Natural killer cell treated with Interleukin-12 subunit alpha and Interleukin-12 subunit beta and Interleukin-15 and Interleukin-18, amount 100 ng/mL, for 72 hours (primary cell): Measurements from ENCODE around the gene C1orf210. TPM values are rescaled to one million over a fixed set of nuclear protein-coding genes. Genes with fewer than 3 reads are reported as not detected.

Experiments
- ATAC-seq, 2 donors: fragments of 150-1000 bp; cut with Tn5 transposase in 1 of 2; sonication (Bioruptor Pico), chemical (Tn5 transposase) in 1 of 2; 2 replicates each; pipeline ENCODE4 v1.10.0; 2021
- DNase-seq: peaks from one replicate; pipeline ENCODE4 v3.0.0; 2022; ENCODE audit warnings: low spot score
- H3K27ac Mint-ChIP-seq, 2 donors: 1 replicate in 1 of 2; 2 replicates in 1 of 2; pipeline ENCODE4 v1.8.0; 2022; ENCODE audit warnings: mixed read lengths in 2 of 2, mild to moderate bottlenecking in 1 of 2, moderate library complexity in 1 of 2
- H3K27me3 Mint-ChIP-seq, 2 donors: 1 replicate in 1 of 2; 2 replicates in 1 of 2; pipeline ENCODE4 v1.8.0; 2022; ENCODE audit warnings: mixed read lengths in 2 of 2
- H3K36me3 Mint-ChIP-seq: one replicate; pipeline ENCODE4 v1.8.0; 2022; ENCODE audit warnings: mixed read lengths
- H3K4me1 Mint-ChIP-seq, 2 donors: 1 replicate in 1 of 2; 2 replicates in 1 of 2; pipeline ENCODE4 v1.8.0; 2022; ENCODE audit warnings: low read depth in 2 of 2, mixed read lengths in 2 of 2, mild to moderate bottlenecking in 1 of 2
- H3K4me3 Mint-ChIP-seq: one replicate; pipeline ENCODE4 v1.8.0; 2022; ENCODE audit warnings: mixed read lengths
- H3K9me3 Mint-ChIP-seq: 2 replicates; pipeline ENCODE4 v1.8.0; 2022; ENCODE audit warnings: mixed read lengths
- total RNA-seq, 2 donors: library from RNA; stranded (reverse); gene quantifications; one replicate each; pipeline ENCODE4 v1.2.3, GENCODE V29; 2022

The C1orf210 gene
- total RNA-seq, 2 donors from 2014 or later: not detected

DNA sequence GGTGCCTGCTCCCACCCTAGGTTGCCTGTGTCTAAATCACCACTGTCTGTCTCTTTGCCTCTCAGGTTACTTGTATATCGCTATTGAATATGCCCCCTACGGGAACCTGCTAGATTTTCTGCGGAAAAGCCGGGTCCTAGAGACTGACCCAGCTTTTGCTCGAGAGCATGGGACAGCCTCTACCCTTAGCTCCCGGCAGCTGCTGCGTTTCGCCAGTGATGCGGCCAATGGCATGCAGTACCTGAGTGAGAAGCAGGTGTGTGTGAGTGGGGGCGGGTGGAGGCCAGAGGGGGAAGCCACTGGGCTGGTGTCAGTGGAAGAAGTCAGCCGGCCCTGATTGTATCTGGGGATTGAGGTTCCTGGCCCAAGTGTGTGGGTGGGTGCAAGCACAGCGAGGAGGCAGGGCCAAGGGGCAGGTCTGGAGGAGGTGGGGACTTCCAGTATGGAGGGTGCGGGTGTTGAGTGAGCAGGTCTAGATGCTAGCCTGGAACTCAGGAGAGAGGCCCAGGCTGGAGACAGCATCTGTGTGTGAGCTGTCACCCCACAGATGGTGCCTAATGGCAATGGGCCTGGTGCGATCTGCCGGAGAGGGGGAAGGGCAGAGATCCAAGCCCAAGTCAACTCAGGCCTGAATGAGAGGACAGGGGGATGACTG lies 32.6 kb upstream of the C1orf210 start:
- no peaks in the 10 kb centered on the region for H3K36me3 Mint-ChIP-seq
- H3K9me3 Mint-ChIP-seq: no peaks in the 10 kb centered on the region
- ATAC-seq: no peak
- peaks cover 0 to 8% of the 10 kb centered on the region in 2 donors for H3K4me1 Mint-ChIP-seq
- DNase-seq: no peak
- H3K4me3 Mint-ChIP-seq: no peak overlapping the region
- H3K27ac Mint-ChIP-seq: no peak overlapping the region
- no peaks in the 10 kb centered on the region for H3K27me3 Mint-ChIP-seq

DNA sequence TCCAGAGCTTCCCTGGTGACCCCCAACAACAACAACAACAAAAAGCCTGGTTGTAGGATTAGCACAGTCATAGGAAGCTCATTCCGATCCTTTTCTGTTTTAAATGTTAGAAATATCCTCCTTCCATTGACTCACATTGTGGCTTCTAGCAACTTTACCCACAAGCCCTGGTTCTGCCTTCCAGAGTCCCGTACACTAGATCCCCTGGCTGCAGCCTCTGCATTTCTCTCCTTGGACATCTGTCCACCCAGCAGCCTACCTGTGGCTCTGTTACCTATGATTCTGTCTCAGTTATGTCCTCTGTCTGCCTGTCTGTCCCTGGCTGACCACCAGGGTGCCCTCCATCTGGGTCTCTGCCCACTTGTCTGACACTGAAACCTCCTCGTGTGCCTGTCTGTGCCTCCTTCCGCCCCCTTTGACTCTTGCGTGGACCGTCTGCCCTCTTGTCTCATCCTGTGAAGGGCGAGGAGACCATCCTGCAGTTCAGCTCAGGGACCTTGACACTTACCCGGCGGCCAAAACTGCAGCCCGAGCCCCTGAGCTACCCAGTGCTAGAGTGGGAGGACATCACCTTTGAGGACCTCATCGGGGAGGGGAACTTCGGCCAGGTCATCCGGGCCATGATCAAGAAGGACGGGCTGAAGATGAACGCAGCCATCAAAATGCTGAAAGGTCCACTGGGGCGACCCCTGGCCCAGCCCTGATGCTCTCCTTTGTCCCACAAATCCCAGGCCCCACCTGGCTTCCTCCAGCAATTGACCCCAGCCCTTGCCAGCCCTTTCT lies 31.5 kb upstream of the C1orf210 start:
- Mint-ChIP-seq H3K27ac (no peak overlapping the region), H3K4me3 (no peak overlapping the region), H3K9me3 (no peaks in the 10 kb centered on the region), H3K36me3 (no peaks in the 10 kb centered on the region), H3K4me1 (peaks cover 0 to 8% of the 10 kb centered on the region in 2 donors), H3K27me3 (no peaks in the 10 kb centered on the region)
- DNase-seq: no peak
- no peak for ATAC-seq

DNA sequence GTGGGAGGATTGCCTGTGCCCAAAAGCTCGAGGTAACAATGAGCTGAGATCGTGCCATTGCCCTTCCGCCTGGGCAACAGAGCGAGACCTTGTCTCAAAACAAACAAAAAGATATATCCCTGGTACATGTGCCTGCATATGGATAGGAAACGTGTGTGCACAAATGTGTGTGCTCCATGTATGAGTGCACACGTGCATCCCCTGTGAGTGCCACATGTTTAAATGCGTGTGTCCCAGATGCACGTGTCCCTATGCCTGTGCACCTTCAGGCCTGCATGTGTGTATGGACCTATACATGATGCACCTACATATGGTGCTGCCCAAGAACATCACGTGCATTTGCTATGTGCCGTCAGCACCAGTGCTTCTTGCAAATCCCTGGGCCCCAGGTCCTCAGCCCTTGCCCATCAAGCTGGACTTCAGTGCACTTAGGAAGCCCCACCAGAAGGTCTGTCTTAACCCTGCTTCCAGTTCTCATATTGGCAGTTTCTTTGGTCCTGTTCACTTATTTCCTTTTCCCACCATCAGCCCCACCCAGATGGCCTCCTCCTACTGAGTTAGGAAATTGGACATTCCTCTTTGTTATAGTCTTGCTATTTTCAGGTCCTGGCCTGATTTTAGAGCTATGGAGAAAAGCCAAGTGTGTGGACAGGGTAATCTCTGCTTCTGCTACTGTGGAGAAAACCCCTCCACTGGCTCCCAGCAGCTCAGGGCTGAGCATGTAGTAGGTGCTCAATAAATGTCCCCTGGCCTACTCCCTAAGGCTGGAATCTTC lies 30.8 kb upstream of the C1orf210 start:
- DNase-seq (no peak), ATAC-seq (no peak)
- no peaks in the 10 kb centered on the region for H3K9me3 Mint-ChIP-seq
- H3K4me1 Mint-ChIP-seq: peaks cover 0 to 8% of the 10 kb centered on the region in 2 donors
- H3K27me3 Mint-ChIP-seq: no peaks in the 10 kb centered on the region
- H3K4me3 Mint-ChIP-seq: no peak overlapping the region
- H3K36me3 Mint-ChIP-seq: no peaks in the 10 kb centered on the region
- H3K27ac Mint-ChIP-seq: no peak overlapping the region

DNA sequence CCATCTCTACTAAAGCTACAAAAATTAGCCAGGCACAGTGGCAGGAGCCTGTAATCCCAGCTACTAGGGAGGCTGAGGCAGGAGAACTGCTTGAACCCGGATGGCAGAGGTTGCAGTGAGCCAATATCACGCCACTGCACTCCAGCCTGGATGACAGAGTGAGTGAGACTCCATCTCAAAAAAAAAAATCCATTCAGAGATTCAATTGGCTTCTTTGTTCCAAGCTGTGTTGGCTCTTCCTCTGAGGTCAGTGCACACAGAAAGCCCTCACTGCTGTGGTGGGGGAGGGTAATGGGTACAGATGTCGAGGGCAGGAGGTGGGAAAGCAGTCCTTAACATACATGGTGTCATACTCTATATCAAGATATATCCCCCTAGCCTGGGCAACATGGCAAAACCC lies 30.1 kb upstream of the C1orf210 start:
- peaks cover 0 to 8% of the 10 kb centered on the region in 2 donors for H3K4me1 Mint-ChIP-seq
- H3K36me3 Mint-ChIP-seq: no peaks in the 10 kb centered on the region
- DNase-seq: no peak
- H3K4me3 Mint-ChIP-seq: no peak overlapping the region
- H3K9me3 Mint-ChIP-seq: no peaks in the 10 kb centered on the region
- ATAC-seq: no peak
- H3K27me3 Mint-ChIP-seq: no peaks in the 10 kb centered on the region
- no peak overlapping the region for H3K27ac Mint-ChIP-seq

DNA sequence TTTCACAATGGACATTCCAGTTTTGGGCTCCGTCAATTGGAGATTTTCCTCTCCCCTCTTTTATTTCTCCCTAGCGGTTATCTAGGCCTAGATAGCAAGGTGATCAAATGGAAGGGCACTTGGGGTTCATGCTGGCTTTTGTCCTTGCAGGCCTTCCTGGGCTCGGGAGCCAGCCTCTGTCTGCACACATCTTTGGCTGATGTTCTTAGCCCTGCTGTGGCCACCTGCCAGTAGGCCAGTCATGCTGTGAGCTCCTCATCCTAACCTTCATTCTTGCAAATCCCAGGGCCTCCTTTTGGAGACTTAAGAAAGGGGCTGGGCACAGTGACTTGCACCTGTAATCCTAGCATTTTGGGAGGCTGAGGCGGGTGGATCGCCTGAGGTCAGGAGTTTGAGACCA lies 28.9 kb upstream of the C1orf210 start:
- Mint-ChIP-seq H3K9me3 (no peaks in the 10 kb centered on the region), H3K4me1 (no peaks in the 10 kb centered on the region)

DNA sequence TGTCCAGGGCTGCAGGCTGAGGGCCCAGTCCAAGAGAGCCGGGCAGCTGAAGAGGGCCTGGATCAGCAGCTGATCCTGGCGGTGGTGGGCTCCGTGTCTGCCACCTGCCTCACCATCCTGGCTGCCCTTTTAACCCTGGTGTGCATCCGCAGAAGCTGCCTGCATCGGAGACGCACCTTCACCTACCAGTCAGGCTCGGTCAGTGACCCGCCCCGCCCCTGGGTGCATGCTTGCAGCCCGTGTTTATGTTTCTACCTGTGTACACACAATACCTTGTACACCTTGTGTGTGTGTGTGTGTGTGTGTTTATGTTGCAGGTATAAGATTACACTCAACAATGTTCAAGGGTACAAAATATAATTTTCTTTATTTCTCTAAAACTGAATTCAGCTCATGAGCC lies 28.4 kb upstream of the C1orf210 start:
- no peak overlapping the region for H3K27ac Mint-ChIP-seq
- no peaks in the 10 kb centered on the region for H3K4me1 Mint-ChIP-seq
- H3K27me3 Mint-ChIP-seq: no peaks in the 10 kb centered on the region
- H3K36me3 Mint-ChIP-seq: no peaks in the 10 kb centered on the region
- DNase-seq (no peak), ATAC-seq (no peak)
- H3K4me3 Mint-ChIP-seq: no peak overlapping the region
- no peaks in the 10 kb centered on the region for H3K9me3 Mint-ChIP-seq

More for the DNA sequence above, 28.9 kb upstream of the C1orf210 start:
- Mint-ChIP-seq H3K36me3 (no peaks in the 10 kb centered on the region), H3K4me3 (no peak overlapping the region), H3K27ac (no peak overlapping the region), H3K27me3 (no peaks in the 10 kb centered on the region)
- DNase-seq (no peak), ATAC-seq (no peak)

DNA sequence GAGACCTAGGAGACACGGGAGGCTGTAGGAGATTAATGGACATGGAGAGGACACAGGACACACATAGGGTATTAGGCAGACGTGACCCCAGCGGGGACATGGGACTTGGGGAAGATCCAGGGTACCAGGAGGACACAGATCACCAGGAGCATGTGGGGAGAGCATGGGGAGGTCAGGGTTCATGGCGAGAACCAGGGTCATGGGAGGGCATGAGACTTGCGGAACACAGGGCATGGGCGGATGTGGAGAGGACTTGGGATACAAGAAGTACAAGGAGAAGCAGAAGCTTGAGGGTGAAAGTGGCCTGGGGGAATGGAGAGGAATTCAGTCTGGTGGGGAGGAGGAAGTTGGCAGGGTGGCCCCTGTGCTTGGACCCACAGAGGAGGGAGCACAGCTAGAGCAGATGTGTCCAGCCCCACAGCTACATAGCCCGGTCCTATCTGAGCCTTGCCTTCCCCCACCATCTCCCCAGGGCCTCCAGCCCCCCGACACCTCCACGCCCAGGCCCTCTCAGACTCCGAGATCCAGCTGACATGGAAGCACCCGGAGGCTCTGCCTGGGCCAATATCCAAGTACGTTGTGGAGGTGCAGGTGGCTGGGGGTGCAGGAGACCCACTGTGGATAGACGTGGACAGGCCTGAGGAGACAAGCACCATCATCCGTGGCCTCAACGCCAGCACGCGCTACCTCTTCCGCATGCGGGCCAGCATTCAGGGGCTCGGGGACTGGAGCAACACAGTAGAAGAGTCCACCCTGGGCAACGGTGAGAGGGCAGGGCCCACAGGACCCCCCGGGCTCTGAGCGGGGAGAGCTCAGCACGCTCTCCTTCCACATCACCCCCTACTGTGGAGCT lies 27.5 kb upstream of the C1orf210 start:
- no peaks in the 10 kb centered on the region for H3K9me3 Mint-ChIP-seq
- H3K27me3 Mint-ChIP-seq: no peaks in the 10 kb centered on the region
- no peak overlapping the region for H3K4me3 Mint-ChIP-seq
- no peak for DNase-seq
- H3K36me3 Mint-ChIP-seq: no peaks in the 10 kb centered on the region
- no peak for ATAC-seq
- H3K4me1 Mint-ChIP-seq: no peaks in the 10 kb centered on the region
- no peak overlapping the region for H3K27ac Mint-ChIP-seq

DNA sequence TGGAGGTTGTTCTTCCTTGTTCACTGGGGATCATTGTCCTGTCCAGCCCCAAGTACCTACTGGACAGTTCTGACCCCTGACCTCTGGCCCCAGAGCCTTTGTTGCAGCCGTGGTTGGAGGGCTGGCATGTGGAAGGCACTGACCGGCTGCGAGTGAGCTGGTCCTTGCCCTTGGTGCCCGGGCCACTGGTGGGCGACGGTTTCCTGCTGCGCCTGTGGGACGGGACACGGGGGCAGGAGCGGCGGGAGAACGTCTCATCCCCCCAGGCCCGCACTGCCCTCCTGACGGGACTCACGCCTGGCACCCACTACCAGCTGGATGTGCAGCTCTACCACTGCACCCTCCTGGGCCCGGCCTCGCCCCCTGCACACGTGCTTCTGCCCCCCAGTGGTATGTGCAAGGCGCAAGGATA lies 26.8 kb upstream of the C1orf210 start:
- Mint-ChIP-seq H3K4me3 (no peak overlapping the region), H3K4me1 (no peaks in the 10 kb centered on the region), H3K27ac (no peak overlapping the region), H3K27me3 (no peaks in the 10 kb centered on the region), H3K9me3 (no peaks in the 10 kb centered on the region), H3K36me3 (no peaks in the 10 kb centered on the region)
- DNase-seq (no peak), ATAC-seq (no peak)

DNA sequence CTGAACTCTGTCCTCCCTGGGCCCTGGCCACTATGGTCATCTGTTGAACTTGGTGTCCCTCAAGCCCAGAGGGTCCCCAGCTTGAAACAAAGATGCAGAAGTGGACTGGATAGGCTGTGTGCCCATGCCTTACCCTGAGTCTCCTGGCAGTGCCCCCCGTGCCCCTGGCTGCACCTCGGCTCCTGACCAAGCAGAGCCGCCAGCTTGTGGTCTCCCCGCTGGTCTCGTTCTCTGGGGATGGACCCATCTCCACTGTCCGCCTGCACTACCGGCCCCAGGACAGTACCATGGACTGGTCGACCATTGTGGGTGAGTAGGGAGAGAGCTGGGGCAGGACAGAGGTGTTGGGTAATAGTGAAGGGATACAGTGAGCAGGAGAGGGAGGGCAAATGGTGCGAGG lies 26.1 kb upstream of the C1orf210 start:
- ATAC-seq (no peak), DNase-seq (no peak)
- Mint-ChIP-seq H3K4me3 (no peak overlapping the region), H3K4me1 (no peaks in the 10 kb centered on the region), H3K27ac (no peak overlapping the region), H3K36me3 (no peaks in the 10 kb centered on the region), H3K27me3 (no peaks in the 10 kb centered on the region), H3K9me3 (no peaks in the 10 kb centered on the region)

DNA sequence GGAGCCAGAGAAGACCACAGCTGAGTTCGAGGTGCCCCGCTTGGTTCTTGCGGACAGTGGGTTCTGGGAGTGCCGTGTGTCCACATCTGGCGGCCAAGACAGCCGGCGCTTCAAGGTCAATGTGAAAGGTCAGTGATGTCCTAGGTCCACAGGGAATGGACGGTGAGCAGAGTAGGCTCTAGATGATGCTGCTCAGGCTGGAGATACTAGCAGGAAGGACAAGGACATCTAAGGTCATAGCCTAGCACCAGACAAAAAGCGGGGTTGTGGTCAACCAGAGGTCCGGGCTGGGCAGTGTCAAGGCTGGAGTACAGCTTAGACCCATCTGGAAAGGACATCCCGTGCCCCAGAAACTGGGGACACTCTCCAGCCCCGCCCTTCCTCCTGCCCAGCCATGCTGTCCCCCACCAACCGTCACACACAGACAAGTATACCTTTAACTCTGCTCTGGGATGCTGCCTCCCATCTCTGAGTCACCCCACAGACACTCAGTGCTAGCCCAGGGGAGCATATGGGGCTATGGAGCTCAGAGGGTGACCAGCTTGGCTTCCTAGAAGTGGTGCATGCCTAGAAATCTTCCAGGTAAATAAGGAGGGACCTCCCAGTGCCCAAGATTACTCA lies 24.1 kb upstream of the C1orf210 start:
- H3K27ac Mint-ChIP-seq: no peak overlapping the region
- ATAC-seq: no peak

DNA sequence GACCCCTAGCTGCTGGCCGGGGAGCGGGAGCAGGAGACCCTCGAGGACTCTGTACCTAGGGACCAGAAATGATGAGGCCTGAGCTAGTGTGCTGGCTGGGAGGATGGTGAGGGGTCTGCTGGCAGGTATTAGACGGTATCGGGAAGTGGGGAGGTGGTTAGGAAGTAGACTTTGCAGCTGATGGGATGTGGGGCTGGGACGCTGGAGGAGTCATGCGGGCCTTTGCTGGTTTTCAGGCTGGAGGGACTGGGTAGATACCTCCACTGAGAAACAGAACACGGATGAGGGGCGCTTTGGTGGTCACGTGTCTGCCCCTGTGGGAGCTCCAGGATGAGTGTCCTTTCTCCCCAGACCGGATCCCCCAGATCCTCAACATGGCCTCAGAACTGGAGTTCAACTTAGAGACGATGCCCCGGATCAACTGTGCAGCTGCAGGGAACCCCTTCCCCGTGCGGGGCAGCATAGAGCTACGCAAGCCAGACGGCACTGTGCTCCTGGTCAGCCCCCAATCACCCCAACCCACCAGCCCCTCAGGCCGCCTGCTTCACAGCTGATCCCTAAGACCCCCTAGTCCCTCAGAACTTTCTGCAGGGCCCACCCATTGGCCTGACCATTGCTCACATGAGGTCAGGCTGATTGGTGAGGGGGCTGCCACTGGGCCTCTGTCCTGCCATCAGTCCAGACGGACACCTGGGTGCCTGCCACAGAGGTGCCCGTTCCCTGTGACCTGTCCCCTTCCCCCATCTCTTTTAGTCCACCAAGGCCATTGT lies 23.4 kb upstream of the C1orf210 start:
- H3K36me3 Mint-ChIP-seq: no peaks in the 10 kb centered on the region
- no peak overlapping the region for H3K27ac Mint-ChIP-seq
- H3K27me3 Mint-ChIP-seq: no peaks in the 10 kb centered on the region
- H3K4me1 Mint-ChIP-seq: no peaks in the 10 kb centered on the region
- DNase-seq (no peak), ATAC-seq (no peak)
- H3K4me3 Mint-ChIP-seq: no peak overlapping the region
- no peaks in the 10 kb centered on the region for H3K9me3 Mint-ChIP-seq

More for the DNA sequence above, 24.1 kb upstream of the C1orf210 start:
- DNase-seq: no peak
- Mint-ChIP-seq H3K36me3 (no peaks in the 10 kb centered on the region), H3K4me1 (no peaks in the 10 kb centered on the region), H3K4me3 (no peak overlapping the region), H3K9me3 (no peaks in the 10 kb centered on the region), H3K27me3 (no peaks in the 10 kb centered on the region)

DNA sequence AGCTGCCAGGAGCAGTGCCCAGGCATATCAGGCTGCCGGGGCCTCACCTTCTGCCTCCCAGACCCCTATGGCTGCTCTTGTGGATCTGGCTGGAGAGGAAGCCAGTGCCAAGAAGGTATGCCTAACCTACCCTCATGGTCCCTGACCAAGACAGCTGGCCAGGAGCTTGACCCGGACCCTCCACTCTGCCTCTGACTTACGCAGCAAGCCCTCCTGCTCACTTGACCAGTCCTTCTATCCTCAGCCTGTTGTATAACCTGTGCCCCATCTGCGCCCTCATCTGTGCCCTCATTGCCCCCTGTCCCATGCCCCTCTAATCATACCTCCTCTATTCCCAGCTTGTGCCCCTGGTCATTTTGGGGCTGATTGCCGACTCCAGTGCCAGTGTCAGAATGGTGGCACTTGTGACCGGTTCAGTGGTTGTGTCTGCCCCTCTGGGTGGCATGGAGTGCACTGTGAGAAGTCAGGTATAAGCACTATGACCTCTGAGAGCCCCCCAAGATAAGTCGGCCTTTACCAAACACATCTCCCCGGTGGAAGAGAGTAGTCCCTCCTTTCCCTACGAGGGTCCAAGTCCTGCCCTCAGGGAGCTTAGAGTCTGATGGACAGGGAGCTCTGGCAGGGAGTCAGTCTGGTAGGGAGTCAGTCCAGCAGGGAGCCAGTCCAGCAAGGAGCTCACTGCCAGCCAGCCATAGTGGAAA lies 22.2 kb upstream of the C1orf210 start:
- Mint-ChIP-seq H3K4me3 (no peak overlapping the region), H3K27ac (no peak overlapping the region)

More for the DNA sequence above, 22.2 kb upstream of the C1orf210 start:
- H3K4me1 Mint-ChIP-seq: peaks cover 0 to 3% of the 10 kb centered on the region in 2 donors
- ATAC-seq (no peak), DNase-seq (no peak)
- no peaks in the 10 kb centered on the region for H3K36me3 Mint-ChIP-seq
- no peaks in the 10 kb centered on the region for H3K27me3 Mint-ChIP-seq
- no peaks in the 10 kb centered on the region for H3K9me3 Mint-ChIP-seq
